ENCODE results near the gene TRNT1. TPM values are rescaled to one million over a fixed set of nuclear protein-coding genes. Genes with fewer than 3 reads are reported as not detected.

TRNT1 gene
- total and polyA plus RNA-seq, 2 of the 8 experiments (the other 6 are each of a cell fraction or from before 2014, with no cell fraction given), result 7.2 to 33.1 TPM

- Histone ChIP-seq H4K91ac (replicated peaks; ENCODE audit: insufficient read length, low read length) (no peak overlapping the region), H3K79me1 (ENCODE audit: low read depth, low read length) (no peaks in the 10 kb centered on the region), H3K27me3 (replicated peaks in 1 of 4; ENCODE audit: control insufficient read depth in 3 of 4, extremely low read depth in 1 of 4, insufficient read depth in 3 of 4, low read length in 3 of 4) (no peaks in the 10 kb centered on the region), H3K79me2 (ENCODE audit: control insufficient read depth in 1 of 2, insufficient read depth in 2 of 2, low read length in 2 of 2) (peaks cover 13 to 37% of the 10 kb centered on the region in 2 experiments), H4K20me1 (replicated peaks in 1 of 2; ENCODE audit: control insufficient read depth in 1 of 2, insufficient read depth in 2 of 2, low read length in 2 of 2) (no peaks in the 10 kb centered on the region), H3K4me1 (replicated peaks in 1 of 4; ENCODE audit: control insufficient read depth in 3 of 4, insufficient read depth in 4 of 4, low read length in 3 of 4) (peaks cover 0 to 10% (median 4%) of the 10 kb centered on the region in 4 experiments; a peak in 3 of 7 replicates), H3K36me3 (ENCODE audit: control insufficient read depth in 2 of 4, insufficient read depth in 4 of 4, low read length in 3 of 4) (peaks cover 4 to 15% (median 8%) of the 10 kb centered on the region in 4 experiments; a peak in 7 of 8 replicates), H3K23me2 (ENCODE audit: low read depth, low read length) (no peaks in the 10 kb centered on the region), H3K27ac (ENCODE audit: low read depth, low read length) (no peak overlapping the region), H3K56ac (replicated peaks; ENCODE audit: insufficient read length, low read depth, low read length) (no peak overlapping the region), H2BK20ac (ENCODE audit: low read length) (no peak overlapping the region), H4K5ac (ENCODE audit: insufficient read length, low read depth, low read length) (no peak overlapping the region), H3K23ac (ENCODE audit: insufficient read length) (no peak overlapping the region), H3K4ac (replicated peaks; ENCODE audit: insufficient read length, low read depth, low read length) (no peak overlapping the region), H3K4me3 (ENCODE audit: extremely low read depth in 1 of 4, insufficient read depth in 2 of 4, low read depth in 3 of 4, low read length in 4 of 4) (peak overlapping the region in 1 of 4 experiments; percentile 83; a peak in 2 of 8 replicates), H3K9ac (replicated peaks in 1 of 4; ENCODE audit: extremely low read depth in 1 of 4, low read depth in 3 of 4, low read length in 3 of 4) (no peak overlapping the region), H2BK12ac (ENCODE audit: low read depth, low read length) (no peak overlapping the region), H3K9me3 (ENCODE audit: insufficient read depth in 2 of 2, low read depth in 1 of 2, low read length in 1 of 2) (no peaks in the 10 kb centered on the region), H2BK5ac (ENCODE audit: low read depth, low read length) (no peak overlapping the region), H3K14ac (ENCODE audit: insufficient read length) (no peak overlapping the region), H2BK15ac (ENCODE audit: low read length) (no peak overlapping the region), H3K4me2 (ENCODE audit: insufficient read depth in 1 of 2, low read depth in 2 of 2, low read length in 2 of 2) (peak overlapping the region; percentile 72 to 74; a peak in 2 of 4 replicates), H2AK5ac (ENCODE audit: low read depth, low read length) (no peak overlapping the region), H2BK120ac (replicated peaks; ENCODE audit: low read depth, low read length) (no peak overlapping the region), H4K8ac (ENCODE audit: extremely low read depth, insufficient read depth, low read length) (no peak overlapping the region), H2AFZ (ENCODE audit: low read length) (no peak overlapping the region), H3K18ac (ENCODE audit: extremely low read depth, low read length) (no peak overlapping the region)
- DNase-seq (ENCODE audit: low read depth in 1 of 2, low spot score in 2 of 2) (no peak), FAIRE-seq (no peak)
- CTCF ChIA-PET (ENCODE audit: partially characterized antibody), result interaction anchor here (0.6 to 1.3 kb wide), 3 partner anchors 9 to 15 kb away, joined by 3 to 4 read pairs (median 3); no protein-coding TSS in a partner anchor
- POLR2A ChIA-PET (ENCODE audit: partially characterized antibody), result interaction anchor here (1.1 kb wide), 1 partner anchor 1834 kb away, joined by 3 read pairs; no protein-coding TSS in a partner anchor
- 82% methylated on average over 10 of the region's 10 CpGs; no CpG with 5 or more reads in 1 of the 2 experiments for WGBS, 2 experiments (ENCODE audit: extremely low coverage in 1 of 2, insufficient coverage in 1 of 2, insufficient read length in 1 of 2, insufficient replicate concordance in 2 of 2, low coverage in 1 of 2, low lambda C conversion rate in 2 of 2, missing lambda C conversion rate in 1 of 2)
- no peak for TF ChIP-seq SRF (IDR thresholded peaks at IDR 0.05; ENCODE audit: low read depth, low read length)
- TF ChIP-seq CHD2 (IDR thresholded peaks at IDR 0.05; ENCODE audit: low read length), result no peak
- no peak for TF ChIP-seq POLR2AphosphoS5 (IDR thresholded peaks at IDR 0.05; ENCODE audit: low read depth, low read length)
- no peak for TF ChIP-seq SP2 (IDR thresholded peaks at IDR 0.05; ENCODE audit: low read length)
- TF ChIP-seq, protein P1, sequence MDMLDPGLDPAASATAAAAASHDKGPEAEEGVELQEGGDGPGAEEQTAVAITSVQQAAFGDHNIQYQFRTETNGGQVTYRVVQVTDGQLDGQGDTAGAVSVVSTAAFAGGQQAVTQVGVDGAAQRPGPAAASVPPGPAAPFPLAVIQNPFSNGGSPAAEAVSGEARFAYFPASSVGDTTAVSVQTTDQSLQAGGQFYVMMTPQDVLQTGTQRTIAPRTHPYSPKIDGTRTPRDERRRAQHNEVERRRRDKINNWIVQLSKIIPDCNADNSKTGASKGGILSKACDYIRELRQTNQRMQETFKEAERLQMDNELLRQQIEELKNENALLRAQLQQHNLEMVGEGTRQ (IDR thresholded peaks at IDR 0.05; ENCODE audit: low read length), result no peak
- TF ChIP-seq GTF2F1 (IDR thresholded peaks at IDR 0.05; ENCODE audit: borderline replicate concordance, low read depth, low read length), result no peak
- TF ChIP-seq POU5F1 (IDR thresholded peaks at IDR 0.05; ENCODE audit: low read depth, low read length), result no peak
- TF ChIP-seq ASH2L (IDR thresholded peaks at IDR 0.05; ENCODE audit: low read length), result no peak
- TF ChIP-seq CREB1 (IDR thresholded peaks at IDR 0.05), result no peak
- no peak for TF ChIP-seq SP1 (IDR thresholded peaks at IDR 0.05; ENCODE audit: low read depth, low read length)
Observed at GRCh38 chr3:3177861-3178497, 51.2 kb downstream of the TRNT1 start.
